H7 (cell line): ENCODE data around the gene FANCC. TPM values are rescaled to one million over a fixed set of nuclear protein-coding genes. Genes with fewer than 3 reads are reported as not detected.

Source experiments
- DNase-seq: peaks from one replicate; pipeline ENCODE4 v3.0.0; 2012
- H3K27me3 ChIP-seq: 2 replicates; pipeline ENCODE4 v1.6.0; 2011; ENCODE audit warnings: mild to moderate bottlenecking, low read length; ENCODE audit not compliant: control insufficient read depth, insufficient read depth
- H3K36me3 ChIP-seq: replicated peaks from 2 replicates; pipeline ENCODE4 v1.5.1; 2011; ENCODE audit warnings: low read length; ENCODE audit not compliant: control insufficient read depth, insufficient read depth
- H3K4me3 ChIP-seq: 2 replicates; pipeline ENCODE4 v1.5.1; 2011; ENCODE audit warnings: low read depth, mild to moderate bottlenecking, control low read depth, low read length, moderate library complexity; ENCODE audit not compliant: insufficient read depth
- total RNA-seq: library from RNA; depleted of rRNA; stranded (reverse); fragments of >200 nt; shearing (Covaris generic); gene quantifications from 2 replicates; pipeline ENCODE4 v1.2.3, GENCODE V29; 2014

The FANCC gene
- total RNA-seq, 1 experiment from 2014 or later: 6.7 TPM

GRCh38 chr9:95132366-95133324 is 184.9 kb downstream of the FANCC start:
- DNase-seq: no peak
- H3K4me3 ChIP-seq: no peak overlapping the region
- no peaks in the 10 kb centered on the region for H3K27me3 ChIP-seq
- no peaks in the 10 kb centered on the region for H3K36me3 ChIP-seq

- H3K27me3 ChIP-seq: no peaks in the 10 kb centered on the region
- no peak overlapping the region for H3K4me3 ChIP-seq
- peak; percentile 85 for DNase-seq
Measured at GRCh38 chr9:95131023-95131943, 186.2 kb downstream of the FANCC start.

GRCh38 chr9:95130484-95130883 is 187.0 kb downstream of the FANCC start:
- Histone ChIP-seq H3K27me3 (no peaks in the 10 kb centered on the region), H3K4me3 (no peak overlapping the region), H3K36me3 (no peaks in the 10 kb centered on the region)
- peak; percentile 60 for DNase-seq

More at GRCh38 chr9:95131023-95131943, 186.2 kb downstream of the FANCC start:
- no peaks in the 10 kb centered on the region for H3K36me3 ChIP-seq

GRCh38 chr9:95129476-95130291 is 187.8 kb downstream of the FANCC start:
- DNase-seq: no peak
- no peaks in the 10 kb centered on the region for H3K27me3 ChIP-seq
- no peak overlapping the region for H3K4me3 ChIP-seq

GRCh38 chr9:95128177-95128524 is 189.4 kb downstream of the FANCC start:
- Histone ChIP-seq H3K4me3 (no peak overlapping the region), H3K36me3 (no peaks in the 10 kb centered on the region), H3K27me3 (no peaks in the 10 kb centered on the region)
- no peak for DNase-seq

More at GRCh38 chr9:95129476-95130291, 187.8 kb downstream of the FANCC start:
- H3K36me3 ChIP-seq: no peaks in the 10 kb centered on the region

- Histone ChIP-seq H3K27me3 (no peaks in the 10 kb centered on the region), H3K36me3 (no peaks in the 10 kb centered on the region), H3K4me3 (peak overlapping the region; percentile 39)
- DNase-seq: peak; percentile 90
Measured at GRCh38 chr9:95127249-95128176, 190.0 kb downstream of the FANCC start.

- H3K4me3 ChIP-seq: no peak overlapping the region
- H3K27me3 ChIP-seq: no peaks in the 10 kb centered on the region
- no peaks in the 10 kb centered on the region for H3K36me3 ChIP-seq
- no peak for DNase-seq
Measured at GRCh38 chr9:95126739-95127138, 190.8 kb downstream of the FANCC start.

- no peak overlapping the region for H3K4me3 ChIP-seq
- H3K36me3 ChIP-seq: no peaks in the 10 kb centered on the region
- DNase-seq: no peak
- H3K27me3 ChIP-seq: no peaks in the 10 kb centered on the region
Measured at GRCh38 chr9:95125652-95126051, 191.9 kb downstream of the FANCC start.

- DNase-seq: peak; percentile 55
- H3K27me3 ChIP-seq: no peaks in the 10 kb centered on the region
- H3K36me3 ChIP-seq: no peaks in the 10 kb centered on the region
- no peak overlapping the region for H3K4me3 ChIP-seq
Measured at GRCh38 chr9:95124582-95125367, 192.7 kb downstream of the FANCC start.

- no peak for DNase-seq
- H3K4me3 ChIP-seq: no peak overlapping the region
- no peaks in the 10 kb centered on the region for H3K27me3 ChIP-seq
- H3K36me3 ChIP-seq: no peaks in the 10 kb centered on the region
Measured at GRCh38 chr9:95120781-95121370, 196.6 kb downstream of the FANCC start.

- no peak for DNase-seq
- Histone ChIP-seq H3K36me3 (no peaks in the 10 kb centered on the region), H3K27me3 (no peaks in the 10 kb centered on the region), H3K4me3 (no peak overlapping the region)
Measured at GRCh38 chr9:95118596-95118995, 198.9 kb downstream of the FANCC start.

GRCh38 chr9:95116808-95117204 is 200.7 kb downstream of the FANCC start:
- Histone ChIP-seq H3K36me3 (no peaks in the 10 kb centered on the region), H3K4me3 (no peak overlapping the region)

More at GRCh38 chr9:95116808-95117204, 200.7 kb downstream of the FANCC start:
- DNase-seq: no peak
- H3K27me3 ChIP-seq: no peaks in the 10 kb centered on the region
